Measurements from ENCODE around the gene KCNK7.

KCNK7 gene

GRCh38 chr11:65557280-65558001 is 38.2 kb downstream of the KCNK7 start:
- DNase-seq (ENCODE audit: low read depth, low spot score) = no peak

- DNase-seq (ENCODE audit: low read depth, low spot score) = no peak
Observed at GRCh38 chr11:65556470-65557279, 38.9 kb downstream of the KCNK7 start.

GRCh38 chr11:65555693-65556231 is 39.8 kb downstream of the KCNK7 start:
- no peak for DNase-seq (ENCODE audit: low read depth, low spot score)

GRCh38 chr11:65554842-65555430 is 40.7 kb downstream of the KCNK7 start:
- no peak for DNase-seq (ENCODE audit: low read depth, low spot score)

GRCh38 chr11:65554057-65554818 is 41.4 kb downstream of the KCNK7 start:
- DNase-seq (ENCODE audit: low read depth, low spot score) = no peak

- no peak for DNase-seq (ENCODE audit: low read depth, low spot score)
Observed at GRCh38 chr11:65553301-65554001, 42.1 kb downstream of the KCNK7 start.

GRCh38 chr11:65552388-65552951 is 43.1 kb downstream of the KCNK7 start:
- no peak for DNase-seq (ENCODE audit: low read depth, low spot score)

GRCh38 chr11:65551572-65552387 is 43.8 kb downstream of the KCNK7 start:
- DNase-seq (ENCODE audit: low read depth, low spot score) = no peak

GRCh38 chr11:65549096-65549495 is 46.5 kb downstream of the KCNK7 start:
- no peak for DNase-seq (ENCODE audit: low read depth, low spot score)

GRCh38 chr11:65548395-65548794 is 47.2 kb downstream of the KCNK7 start:
- no peak for DNase-seq (ENCODE audit: low read depth, low spot score)

GRCh38 chr11:65547446-65548125 is 48.0 kb downstream of the KCNK7 start:
- no peak for DNase-seq (ENCODE audit: low read depth, low spot score)

GRCh38 chr11:65546217-65546958 is 49.2 kb downstream of the KCNK7 start:
- no peak for DNase-seq (ENCODE audit: low read depth, low spot score)

- DNase-seq (ENCODE audit: low read depth, low spot score) = no peak
Observed at GRCh38 chr11:65545853-65546216, 49.8 kb downstream of the KCNK7 start.
